Stimulated activated CD4-positive, alpha-beta T cell treated with anti-CD3 and anti-CD28 coated beads, Interleukin-1b, Interleukin-23, amount 100 ng/mL, for 48 hours (primary cell): ENCODE measurements around the gene TSNAX.
"Not testable (repeated sequence)": the region's sequence is repeated elsewhere in the genome, so short reads cannot be mapped to it uniquely, and the experiment has no call there.

Source experiments
- DNase-seq: peaks from one replicate; pipeline ENCODE4 v3.0.0-alpha.2; 2020

TSNAX gene

GRCh38 chr1:231564373-231564772 lies 35.9 kb downstream of the TSNAX start:
- no peak for DNase-seq

- no peak for DNase-seq
These were observed 38.0 kb downstream of the TSNAX start for GRCh38 chr1:231566496-231566895.

- not testable (repeated sequence) for DNase-seq
These were observed 41.8 kb downstream of the TSNAX start for GRCh38 chr1:231570262-231570661.

GRCh38 chr1:231571904-231572303 lies 43.4 kb downstream of the TSNAX start:
- no peak for DNase-seq

- no peak for DNase-seq
These were observed 47.0 kb downstream of the TSNAX start for GRCh38 chr1:231575472-231575871.

- DNase-seq: no peak
These were observed 48.6 kb downstream of the TSNAX start for GRCh38 chr1:231576804-231577718.

- no peak for DNase-seq
These were observed 52.4 kb downstream of the TSNAX start for GRCh38 chr1:231580874-231581273.

GRCh38 chr1:231581859-231582258 lies 53.4 kb downstream of the TSNAX start:
- no peak for DNase-seq

GRCh38 chr1:231583376-231583775 lies 54.9 kb downstream of the TSNAX start:
- no peak for DNase-seq

GRCh38 chr1:231584117-231584516 lies 55.6 kb downstream of the TSNAX start:
- no peak for DNase-seq

GRCh38 chr1:231584921-231585320 lies 56.5 kb downstream of the TSNAX start:
- DNase-seq: no peak

GRCh38 chr1:231590453-231591198 lies 62.2 kb downstream of the TSNAX start:
- peak; percentile 27 for DNase-seq

- DNase-seq: no peak
These were observed 63.0 kb downstream of the TSNAX start for GRCh38 chr1:231591466-231591865.

- no peak for DNase-seq
These were observed 64.3 kb downstream of the TSNAX start for GRCh38 chr1:231592809-231593208.

GRCh38 chr1:231593264-231593663 lies 64.8 kb downstream of the TSNAX start:
- not testable (repeated sequence) for DNase-seq

GRCh38 chr1:231594123-231594522 lies 65.7 kb downstream of the TSNAX start:
- DNase-seq: no peak

GRCh38 chr1:231594749-231595148 lies 66.3 kb downstream of the TSNAX start:
- no peak for DNase-seq

- DNase-seq: no peak
These were observed 67.9 kb downstream of the TSNAX start for GRCh38 chr1:231596337-231596791.

- DNase-seq: no peak
These were observed 69.5 kb downstream of the TSNAX start for GRCh38 chr1:231597971-231598370.

GRCh38 chr1:231600458-231600976 lies 72.0 kb downstream of the TSNAX start:
- DNase-seq: no peak

- no peak for DNase-seq
These were observed 73.6 kb downstream of the TSNAX start for GRCh38 chr1:231601824-231602672.

GRCh38 chr1:231602673-231602984 lies 74.2 kb downstream of the TSNAX start:
- DNase-seq: no peak
